Suprapubic skin (tissue), 4 donors: ENCODE results near the gene PMP22. TPM values are rescaled to one million over a fixed set of nuclear protein-coding genes. Genes with fewer than 3 reads are reported as not detected.

Experiments
- DNase-seq, 2 donors: peaks; one replicate each; pipeline ENCODE4 v3.0.0-alpha.2; 2019; ENCODE audit warnings: low spot score in 2 of 2
- H3K27ac ChIP-seq: fragments of 200-600 bp; sonication (generic); one replicate; pipeline ENCODE4 v1.5.1; 2019
- H3K27me3 ChIP-seq: fragments of 200-600 bp; sonication (generic); one replicate; pipeline ENCODE4 v1.5.1; 2019
- H3K36me3 ChIP-seq: fragments of 200-600 bp; sonication (generic); one replicate; pipeline ENCODE4 v1.5.1; 2019
- H3K4me1 ChIP-seq: fragments of 200-600 bp; sonication (generic); one replicate; pipeline ENCODE4 v1.5.1; 2019
- H3K4me3 ChIP-seq: fragments of 200-600 bp; sonication (generic); one replicate; pipeline ENCODE4 v1.5.1; 2019; ENCODE audit warnings: mild to moderate bottlenecking
- H3K9me3 ChIP-seq: fragments of 200-600 bp; sonication (generic); one replicate; pipeline ENCODE4 v1.5.1; 2019
- CTCF ChIP-seq, 2 donors: fragments of 200-600 bp in 1 of 2; fragments of 450-650 bp in 1 of 2; sonication (generic) in 1 of 2; IDR thresholded peaks; one replicate each; pipeline ENCODE4 v1.5.1; 2016 to 2019; ENCODE audit warnings: antibody characterized with exemption in 2 of 2, mild to moderate bottlenecking in 1 of 2, moderate library complexity in 1 of 2
- EP300 ChIP-seq: sonication (generic); formaldehyde crosslinking; IDR thresholded peaks from one replicate; pipeline ENCODE4 v1.6.1; 2017; ENCODE audit warnings: antibody characterized with exemption
- POLR2A ChIP-seq, 2 donors: fragments of 450-650 bp; IDR thresholded peaks; one replicate each; pipeline ENCODE4 v1.6.1; 2017; ENCODE audit warnings: antibody characterized with exemption in 2 of 2, mild to moderate bottlenecking in 2 of 2, moderate library complexity in 2 of 2
- POLR2AphosphoS5 ChIP-seq, 3 donors: sonication (generic); formaldehyde crosslinking; IDR thresholded peaks; one replicate each; pipeline ENCODE4 v1.6.1; 2017; ENCODE audit warnings: antibody characterized with exemption in 3 of 3
- WGBS: methylation state at CpG from one replicate; pipeline ENCODE4 v1.1.5; 2018; 5-methylcytosine and 5-hydroxymethylcytosine counted together
- total RNA-seq, 4 donors: library from RNA; depleted of rRNA; stranded (reverse); fragments of >200 nt; gene quantifications; one replicate each; pipeline ENCODE4 v1.1.0, GENCODE V29; 2016

Gene PMP22
- 100 to 1,000 TPM in 2 of 4 donors, 10 to 100 TPM in 2; 55.1 to 143 (median 87.1) TPM for total RNA-seq

GRCh38 chr17:15265131-15265530, at the start of gene PMP22:
TSS of gene PMP22 (minus strand) at chr17:15265326. CDS start at chr17:15260727, 4,599 bp downstream.
- TF ChIP-seq POLR2AphosphoS5 (IDR thresholded peaks at IDR 0.05), result no peak
- no peak for TF ChIP-seq POLR2A (IDR thresholded peaks at IDR 0.05)
- TF ChIP-seq CTCF (IDR thresholded peaks at IDR 0.05), result no peak
- TF ChIP-seq EP300, result no peak
- DNase-seq, result no peak
- no peaks in the 10 kb centered on the region for H3K27me3 ChIP-seq
- peak within 1 kb of the TSS; percentile 67 for H3K4me3 ChIP-seq
- no peaks in the 10 kb centered on the region for H3K9me3 ChIP-seq
- no peaks in the 10 kb centered on the region for H3K36me3 ChIP-seq
- 50% methylated on average over 4 of the region's 6 CpGs for WGBS
- H3K27ac ChIP-seq, result peak within 1 kb of the TSS; percentile 25
- H3K4me1 ChIP-seq, result peaks cover 41% of the 10 kb centered on the region

DNA sequence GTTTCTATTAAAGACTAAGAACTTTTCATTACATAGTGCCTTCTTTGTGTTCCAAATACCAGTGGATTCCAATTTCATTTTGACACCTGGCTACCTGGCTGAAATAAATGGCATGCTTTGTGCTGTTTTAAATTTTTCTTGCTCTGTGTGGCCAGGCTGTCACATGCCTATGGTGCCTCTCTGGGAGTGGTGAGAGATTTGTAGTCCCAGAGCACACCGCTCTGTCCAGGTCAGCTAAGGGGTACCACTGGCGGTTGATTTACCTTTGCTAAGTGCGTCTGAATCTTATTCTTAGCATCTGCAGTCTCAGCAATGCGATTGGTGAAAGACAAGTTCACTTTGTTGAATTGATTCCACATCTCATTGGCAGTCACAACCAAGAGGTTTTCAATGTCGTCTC, 46.9 kb upstream of the PMP22 start:
- 76% methylated on average over 5 of the region's 5 CpGs for WGBS
- Histone ChIP-seq H3K4me1 (no peaks in the 10 kb centered on the region), H3K36me3 (no peaks in the 10 kb centered on the region), H3K27ac (no peak overlapping the region), H3K27me3 (no peaks in the 10 kb centered on the region), H3K4me3 (no peak overlapping the region), H3K9me3 (no peaks in the 10 kb centered on the region)
- DNase-seq, result no peak
- no peak for TF ChIP-seq CTCF (IDR thresholded peaks at IDR 0.05)
- TF ChIP-seq POLR2A (IDR thresholded peaks at IDR 0.05), result no peak
- no peak for TF ChIP-seq EP300
- no peak for TF ChIP-seq POLR2AphosphoS5 (IDR thresholded peaks at IDR 0.05)

DNA sequence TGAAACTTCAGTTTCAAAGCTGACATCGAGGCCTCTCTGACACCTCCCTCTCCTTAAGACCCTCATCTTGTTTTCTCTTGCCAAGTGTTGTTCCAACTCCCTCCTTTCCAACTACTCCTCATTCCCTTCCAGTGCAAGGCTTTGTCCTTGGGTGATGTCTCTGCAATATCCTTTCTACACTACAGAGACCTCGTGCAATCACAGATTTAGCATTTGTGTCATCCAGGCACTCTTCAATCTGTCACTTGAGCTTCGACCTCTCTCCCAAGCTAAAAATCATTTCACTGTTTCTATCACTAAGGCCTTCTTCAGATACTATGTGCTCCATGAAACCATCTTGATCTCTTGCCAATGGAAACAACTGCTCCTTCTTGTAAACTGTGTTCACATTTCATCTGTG, 44.7 kb upstream of the PMP22 start:
- no peak overlapping the region for H3K27ac ChIP-seq
- H3K4me3 ChIP-seq, result no peak overlapping the region
- no peak for TF ChIP-seq POLR2AphosphoS5 (IDR thresholded peaks at IDR 0.05)
- TF ChIP-seq POLR2A (IDR thresholded peaks at IDR 0.05), result no peak
- no peak for TF ChIP-seq EP300
- no peak for TF ChIP-seq CTCF (IDR thresholded peaks at IDR 0.05)
- DNase-seq, result no peak
- H3K36me3 ChIP-seq, result no peaks in the 10 kb centered on the region
- no peaks in the 10 kb centered on the region for H3K9me3 ChIP-seq
- H3K4me1 ChIP-seq, result no peaks in the 10 kb centered on the region
- WGBS, result 89% methylated on average over 3 of the region's 3 CpGs
- H3K27me3 ChIP-seq, result no peaks in the 10 kb centered on the region

- Histone ChIP-seq H3K27me3 (no peaks in the 10 kb centered on the region), H3K36me3 (no peaks in the 10 kb centered on the region)
- WGBS, result 88% methylated on average over 3 of the region's 3 CpGs
Observed at GRCh38 chr17:15309236-15309635, 44.1 kb upstream of the PMP22 start.

DNA sequence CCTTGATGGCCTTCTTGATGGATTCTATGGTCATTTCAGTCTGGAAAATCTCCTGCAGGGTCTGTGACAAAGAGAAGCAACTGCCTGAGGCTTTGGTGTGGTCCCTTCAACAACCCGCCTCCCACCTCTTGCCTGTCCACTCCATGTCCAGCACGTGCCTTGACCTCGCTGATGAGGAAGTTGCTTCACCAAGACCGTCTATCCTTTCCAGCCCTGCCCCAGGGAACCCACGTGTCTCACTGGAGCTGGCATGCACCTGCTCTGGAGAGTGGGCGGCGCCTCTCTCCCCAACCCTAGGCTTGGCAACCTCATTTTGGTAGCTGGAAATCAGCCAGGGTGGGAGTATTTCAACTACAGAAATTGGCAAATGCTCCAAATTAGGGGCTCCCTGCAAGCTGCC, 43.6 kb upstream of the PMP22 start:
- no peak overlapping the region for H3K4me3 ChIP-seq
- no peaks in the 10 kb centered on the region for H3K27me3 ChIP-seq
- H3K36me3 ChIP-seq, result no peaks in the 10 kb centered on the region
- H3K9me3 ChIP-seq, result no peaks in the 10 kb centered on the region
- DNase-seq, result no peak
- no peaks in the 10 kb centered on the region for H3K4me1 ChIP-seq
- 81% methylated on average over 7 of the region's 7 CpGs for WGBS
- TF ChIP-seq CTCF (IDR thresholded peaks at IDR 0.05), result no peak
- TF ChIP-seq POLR2AphosphoS5 (IDR thresholded peaks at IDR 0.05), result no peak
- TF ChIP-seq POLR2A (IDR thresholded peaks at IDR 0.05), result no peak
- no peak for TF ChIP-seq EP300
- H3K27ac ChIP-seq, result no peak overlapping the region

More at GRCh38 chr17:15309236-15309635, 44.1 kb upstream of the PMP22 start:
- H3K4me3 ChIP-seq, result no peak overlapping the region
- DNase-seq, result no peak
- no peak for TF ChIP-seq POLR2A (IDR thresholded peaks at IDR 0.05)
- TF ChIP-seq EP300, result no peak
- no peak for TF ChIP-seq CTCF (IDR thresholded peaks at IDR 0.05)
- no peak for TF ChIP-seq POLR2AphosphoS5 (IDR thresholded peaks at IDR 0.05)
- H3K4me1 ChIP-seq, result no peaks in the 10 kb centered on the region
- no peaks in the 10 kb centered on the region for H3K9me3 ChIP-seq
- H3K27ac ChIP-seq, result no peak overlapping the region
